Upper lobe of right lung (tissue), 1 donor: ENCODE results near the gene SERINC4. TPM values are rescaled to one million over a fixed set of nuclear protein-coding genes. Genes with fewer than 3 reads are reported as not detected.

ENCODE experiments used
- ATAC-seq: fragments of 200-7000 bp; cut with Tn5 transposase; one replicate; pipeline ENCODE4 v1.9.1; 2020; ENCODE audit warnings: mild to moderate bottlenecking, moderate library complexity
- DNase-seq: peaks from one replicate; pipeline ENCODE4 v3.0.0-alpha.2; 2020
- H3K27ac ChIP-seq: fragments of 200-600 bp; one replicate; pipeline ENCODE4 v1.8.0; 2022
- H3K27me3 ChIP-seq: fragments of 200-600 bp; one replicate; pipeline ENCODE4 v1.8.0; 2022; ENCODE audit warnings: mild to moderate bottlenecking
- H3K36me3 ChIP-seq: fragments of 200-600 bp; one replicate; pipeline ENCODE4 v1.8.0; 2022
- H3K4me1 ChIP-seq: fragments of 200-600 bp; one replicate; pipeline ENCODE4 v1.8.0; 2022
- H3K4me3 ChIP-seq: fragments of 200-600 bp; one replicate; pipeline ENCODE4 v1.8.0; 2022; ENCODE audit warnings: mild to moderate bottlenecking
- H3K9me3 ChIP-seq: fragments of 200-600 bp; one replicate; pipeline ENCODE4 v1.8.0; 2022
- CTCF ChIP-seq: fragments of 200-600 bp; IDR thresholded peaks from one replicate; pipeline ENCODE4 v1.8.0; 2022; ENCODE audit warnings: antibody characterized with exemption
- intact Hi-C: fragments of 100-400 bp; cut with DNase I; formaldehyde crosslinking; loops from one replicate; pipeline ENCODE4 v1.11.0; 2022
- total RNA-seq: library from RNA; stranded (reverse); fragmentation: NEBNext Ultra II Directional; extraction: Animal tissue kit (Norgen Biotek cat#: 25700); gene quantifications from one replicate; pipeline ENCODE4 v1.2.1, GENCODE V29; 2021
- donor health status: DM: no; HTN: yes; CAD: no; lungs with severe emphysema.

The SERINC4 gene
- total RNA-seq, 1 donor from 2014 or later: not detected

DNA sequence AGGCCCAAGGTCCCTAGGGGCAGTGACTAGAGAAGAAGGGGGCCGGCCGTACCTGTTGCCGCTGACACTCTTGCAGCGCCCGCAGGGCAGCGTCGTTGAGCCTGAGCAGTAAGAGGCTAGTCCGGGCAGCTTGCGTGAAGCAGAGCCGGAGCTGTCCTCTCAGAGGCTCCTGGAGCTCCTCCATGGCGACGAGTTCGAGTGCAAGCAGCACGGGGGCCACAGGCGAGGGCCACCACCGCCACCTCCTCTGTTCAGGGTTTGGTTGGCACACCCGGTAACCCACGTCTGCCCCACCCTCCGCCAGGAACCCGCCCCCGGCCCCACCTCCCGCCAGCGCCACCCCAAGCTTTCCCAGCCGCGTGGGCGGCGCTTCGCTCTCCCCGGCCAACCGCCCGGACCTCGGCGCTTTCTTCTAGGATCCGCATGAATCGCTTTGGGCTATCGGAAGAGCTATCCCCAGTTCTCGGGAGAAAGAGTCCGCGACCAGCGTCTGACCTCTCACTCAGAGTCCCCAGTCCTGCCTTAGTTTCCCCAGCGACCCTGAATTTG, 23.2 kb downstream of the SERINC4 start, which contains the start of gene ELL3:
Gene ELL3, minus strand, starts transcription at position 249 of the 549 bp plus-strand sequence. Its CDS starts 65 bp downstream, at position 184.
- H3K27me3 ChIP-seq: no peaks in the 10 kb centered on the region
- intact Hi-C loops: no loop called here
- peak within 1 kb of the TSS; percentile 66 for H3K4me3 ChIP-seq
- peaks cover 23% of the 10 kb centered on the region for H3K36me3 ChIP-seq
- DNase-seq (peak; percentile 93), ATAC-seq (peak; percentile 90)
- no peaks in the 10 kb centered on the region for H3K9me3 ChIP-seq
- peaks cover 8% of the 10 kb centered on the region for H3K4me1 ChIP-seq
- H3K27ac ChIP-seq: peak within 1 kb of the TSS; percentile 87
- TF ChIP-seq CTCF: no peak

DNA sequence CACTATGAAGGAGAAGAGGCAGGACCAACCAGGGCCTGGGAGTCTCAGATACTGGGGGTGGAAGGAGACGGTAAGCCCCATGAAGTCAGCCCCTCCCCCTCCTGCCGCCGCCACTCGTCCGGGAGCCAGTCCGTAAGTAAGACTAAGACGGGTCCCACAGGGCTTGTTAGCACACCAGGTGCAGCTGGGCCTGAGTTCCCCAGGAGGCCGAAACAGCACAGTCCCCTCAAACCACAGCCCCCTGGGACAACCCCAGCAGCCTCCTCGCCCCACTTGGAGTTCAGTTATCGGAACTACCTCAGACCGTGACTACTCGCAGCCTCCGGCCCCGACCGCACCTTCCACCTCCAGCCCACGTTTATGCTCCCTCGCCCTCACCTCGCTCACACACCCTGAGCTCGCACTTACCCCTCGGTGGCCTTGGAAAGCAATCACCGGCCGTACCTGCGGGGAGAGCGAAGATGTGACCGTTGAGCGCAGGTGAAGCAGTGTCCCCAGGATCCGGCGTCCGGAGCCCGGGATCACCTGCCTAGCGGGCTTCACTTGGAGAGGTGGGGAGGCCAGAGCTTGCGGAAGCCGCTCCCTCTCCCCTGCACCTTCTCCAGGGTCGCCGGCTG, 23.8 kb downstream of the SERINC4 start:
- Histone ChIP-seq H3K27me3 (no peaks in the 10 kb centered on the region), H3K9me3 (no peaks in the 10 kb centered on the region), H3K4me3 (peak overlapping the region; percentile 66), H3K36me3 (peaks cover 29% of the 10 kb centered on the region), H3K27ac (peak overlapping the region; percentile 87), H3K4me1 (peaks cover 8% of the 10 kb centered on the region)
- peak; percentile 74 for DNase-seq
- intact Hi-C loops: no loop called here
- peak; percentile 7 for ATAC-seq
- no peak for TF ChIP-seq CTCF

DNA sequence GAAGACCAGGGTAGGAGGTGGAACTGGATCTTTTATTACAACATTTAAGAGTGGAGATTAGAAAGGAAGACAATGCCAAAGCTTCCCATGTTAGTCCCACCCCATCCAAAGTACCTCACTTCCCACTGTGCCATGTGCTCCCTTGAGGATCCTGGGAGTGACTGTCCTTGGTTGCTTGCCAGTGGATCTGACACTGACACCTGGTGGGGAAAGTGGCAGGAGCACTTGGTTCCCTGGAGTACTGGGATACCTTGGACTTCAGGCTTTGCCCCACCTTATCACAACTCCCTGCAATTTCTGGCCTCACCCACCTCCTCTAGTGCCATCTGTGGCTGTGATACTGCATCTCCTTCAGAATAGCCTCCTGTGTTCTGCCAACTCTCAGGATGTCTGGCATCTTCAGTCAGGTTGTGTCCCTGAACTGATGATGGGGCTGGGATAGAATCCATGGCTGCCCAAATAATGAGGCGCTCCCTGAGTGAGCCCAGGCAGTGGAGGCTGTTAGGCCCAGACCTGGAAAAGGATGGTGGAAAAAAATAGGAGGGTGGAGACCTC, 24.5 kb downstream of the SERINC4 start:
- peaks cover 36% of the 10 kb centered on the region for H3K36me3 ChIP-seq
- DNase-seq (peak; percentile 48), ATAC-seq (peak; percentile 2)
- intact Hi-C loops: no loop called here
- H3K9me3 ChIP-seq: no peaks in the 10 kb centered on the region
- no peaks in the 10 kb centered on the region for H3K27me3 ChIP-seq
- peak; percentile 25 for TF ChIP-seq CTCF
- H3K4me1 ChIP-seq: peaks cover 8% of the 10 kb centered on the region
- no peak overlapping the region for H3K4me3 ChIP-seq
- no peak overlapping the region for H3K27ac ChIP-seq

- no peak for ATAC-seq
- no peak for DNase-seq
- peaks cover 51% of the 10 kb centered on the region for H3K36me3 ChIP-seq
- no peak overlapping the region for H3K27ac ChIP-seq
- intact Hi-C loops: no loop called here
- H3K4me3 ChIP-seq: no peak overlapping the region
- no peaks in the 10 kb centered on the region for H3K9me3 ChIP-seq
- TF ChIP-seq CTCF: no peak
- no peaks in the 10 kb centered on the region for H3K27me3 ChIP-seq
- H3K4me1 ChIP-seq: peaks cover 8% of the 10 kb centered on the region
Observed at GRCh38 chr15:43774062-43774461, 26.0 kb downstream of the SERINC4 start.

DNA sequence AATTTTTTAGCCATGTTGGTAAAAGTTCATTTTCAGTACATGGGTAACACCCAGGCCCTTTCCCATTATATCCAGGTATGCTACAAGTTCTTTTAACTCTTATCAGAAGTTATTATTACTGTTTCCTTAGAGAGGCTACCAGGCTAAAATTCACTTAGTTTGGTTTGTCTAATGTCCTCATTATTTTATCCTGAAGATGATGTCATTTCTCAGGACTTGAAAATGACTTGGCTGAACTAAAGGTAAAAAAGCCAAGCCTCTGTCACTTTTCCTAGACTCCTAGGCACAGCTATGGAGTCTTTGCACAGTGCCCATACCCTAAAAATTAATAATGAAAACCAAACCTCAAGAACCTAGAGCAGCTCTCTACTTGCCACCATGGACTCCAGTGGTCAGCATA, 27.4 kb downstream of the SERINC4 start:
- TF ChIP-seq CTCF: no peak
- intact Hi-C loops: no loop called here
- peaks cover 2% of the 10 kb centered on the region for H3K4me1 ChIP-seq
- H3K36me3 ChIP-seq: peaks cover 65% of the 10 kb centered on the region
- H3K27me3 ChIP-seq: no peaks in the 10 kb centered on the region
- DNase-seq (no peak), ATAC-seq (no peak)
- H3K4me3 ChIP-seq: no peak overlapping the region
- H3K9me3 ChIP-seq: no peaks in the 10 kb centered on the region
- no peak overlapping the region for H3K27ac ChIP-seq
